ENCODE results near the gene ZSCAN20.

ZSCAN20 gene

GRCh38 chr1:33462405-33463164 is 9.9 kb upstream of the ZSCAN20 start:
- TF ChIP-seq CTCF (IDR thresholded peaks at IDR 0.05), result no peak

GRCh38 chr1:33464552-33464951 is 7.9 kb upstream of the ZSCAN20 start:
- no peak for TF ChIP-seq CTCF (IDR thresholded peaks at IDR 0.05)

DNA sequence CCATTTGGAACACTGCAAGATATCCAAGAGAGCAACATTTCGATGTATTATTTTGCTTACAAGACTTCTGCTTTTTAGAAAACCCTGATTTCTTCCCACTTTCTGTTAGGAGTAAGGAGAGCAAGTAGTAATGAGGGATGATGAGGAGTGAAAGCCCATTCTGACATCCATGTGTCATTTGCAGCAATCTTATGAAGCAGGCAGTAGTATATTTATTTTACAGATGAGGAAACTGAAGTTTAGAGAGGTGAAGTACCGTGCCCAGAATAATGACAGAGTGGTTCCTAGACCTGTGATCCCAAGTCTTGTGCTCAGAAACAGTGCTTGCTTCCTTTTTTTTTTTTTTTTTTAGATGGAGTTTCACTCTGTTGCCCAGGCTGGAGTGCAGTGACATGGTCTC is 7.1 kb upstream of the ZSCAN20 start:
- no peak for TF ChIP-seq CTCF (IDR thresholded peaks at IDR 0.05)

DNA sequence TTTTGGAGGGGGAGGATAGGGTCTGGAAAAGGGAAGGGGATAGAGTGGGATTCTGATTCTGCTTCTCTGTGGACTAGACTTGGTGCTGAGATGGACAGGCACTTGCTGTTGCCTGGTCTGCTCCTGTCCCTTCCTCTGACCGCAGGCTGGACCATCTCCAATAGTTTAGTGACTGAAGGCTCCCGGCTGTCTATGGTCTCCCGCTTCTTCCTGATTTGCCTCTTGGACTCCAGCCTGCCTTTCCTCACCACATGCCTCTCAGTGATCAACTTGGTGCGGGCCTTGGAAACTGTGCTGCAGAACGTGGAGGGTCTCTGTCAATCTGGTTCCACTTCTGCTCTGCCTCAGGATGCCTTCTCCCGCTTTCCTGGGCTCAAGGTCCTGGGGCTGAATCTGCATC is 6.3 kb upstream of the ZSCAN20 start:
- TF ChIP-seq CTCF (IDR thresholded peaks at IDR 0.05), result no peak

DNA sequence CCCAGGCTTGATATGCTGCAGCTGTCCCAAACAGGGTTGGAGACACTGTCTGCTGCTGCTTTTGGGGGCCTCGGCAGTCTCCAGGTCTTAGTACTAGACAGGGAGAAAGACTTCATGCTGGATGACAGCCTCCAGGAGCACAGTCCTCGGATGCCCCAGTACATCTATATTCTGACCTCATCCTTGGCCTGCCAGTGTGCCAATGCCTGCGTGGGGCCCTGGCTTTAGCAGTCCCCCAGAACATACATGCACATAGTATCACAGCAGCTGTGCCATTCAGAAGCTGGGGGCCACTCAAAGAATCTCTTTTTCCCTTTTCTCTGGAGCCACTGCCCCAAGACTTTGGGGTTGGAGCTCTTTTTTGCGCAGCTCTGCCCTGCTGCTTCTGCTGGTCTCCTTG is 4.4 kb upstream of the ZSCAN20 start:
- TF ChIP-seq CTCF (IDR thresholded peaks at IDR 0.05), result no peak

- TF ChIP-seq CTCF (IDR thresholded peaks at IDR 0.05), result no peak
Measured at GRCh38 chr1:33468531-33468930, 3.9 kb upstream of the ZSCAN20 start.

- TF ChIP-seq CTCF (IDR thresholded peaks at IDR 0.05), result no peak
Measured at GRCh38 chr1:33468967-33469366, 3.5 kb upstream of the ZSCAN20 start.

GRCh38 chr1:33469691-33470090 is 2.8 kb upstream of the ZSCAN20 start:
- TF ChIP-seq CTCF (IDR thresholded peaks at IDR 0.05), result no peak
